ENCODE results near the gene SRRD. TPM values are rescaled to one million over a fixed set of nuclear protein-coding genes. Genes with fewer than 3 reads are reported as not detected.
A peak's percentile ranks its signal among the peaks of the same experiment; 100 is the strongest.

The SRRD gene
- total RNA-seq, 1 experiment from 2014 or later = 17.8 TPM

DNA sequence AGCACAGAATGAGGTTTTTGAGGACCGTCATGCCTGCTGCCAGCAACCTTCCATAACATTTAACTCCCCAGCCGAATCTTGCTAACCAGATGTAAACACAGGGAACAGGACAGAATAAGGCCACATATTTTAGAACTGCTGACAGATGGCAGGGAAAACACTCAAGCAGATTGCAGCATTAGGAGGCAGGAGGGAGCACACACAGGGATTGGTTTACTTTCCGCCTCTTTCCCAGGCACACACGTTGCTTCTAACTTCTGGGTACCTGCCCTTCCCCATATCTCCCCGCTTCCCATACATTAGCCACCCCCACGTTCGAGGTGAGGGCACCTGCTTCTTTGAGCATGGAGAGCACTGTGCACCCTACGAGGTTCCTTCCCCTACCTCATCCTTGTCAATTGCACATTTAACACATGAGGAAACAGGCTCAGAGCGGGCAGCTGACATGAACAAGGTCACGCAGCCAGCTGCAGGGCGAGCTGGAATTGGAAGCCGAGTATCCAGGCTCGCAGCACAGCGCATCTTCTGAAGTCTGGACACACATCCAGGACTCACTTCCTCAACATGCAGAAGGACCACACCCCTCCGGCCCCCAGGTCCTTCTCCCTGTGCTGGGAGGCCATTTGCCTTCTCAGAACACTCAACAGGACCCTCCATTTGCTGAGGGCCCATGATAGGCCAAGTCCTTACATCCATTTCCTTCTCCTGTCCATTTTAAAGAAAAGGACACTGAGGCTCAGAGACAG, 35.9 kb upstream of the SRRD start:
- Histone ChIP-seq H3K27ac (no peak overlapping the region), H3K36me3 (no peaks in the 10 kb centered on the region), H3K4me1 (no peaks in the 10 kb centered on the region), H3K9me3 (replicated peaks) (no peaks in the 10 kb centered on the region), H3K27me3 (no peaks in the 10 kb centered on the region), H3K4me3 (no peak overlapping the region)
- no peak for DNase-seq

DNA sequence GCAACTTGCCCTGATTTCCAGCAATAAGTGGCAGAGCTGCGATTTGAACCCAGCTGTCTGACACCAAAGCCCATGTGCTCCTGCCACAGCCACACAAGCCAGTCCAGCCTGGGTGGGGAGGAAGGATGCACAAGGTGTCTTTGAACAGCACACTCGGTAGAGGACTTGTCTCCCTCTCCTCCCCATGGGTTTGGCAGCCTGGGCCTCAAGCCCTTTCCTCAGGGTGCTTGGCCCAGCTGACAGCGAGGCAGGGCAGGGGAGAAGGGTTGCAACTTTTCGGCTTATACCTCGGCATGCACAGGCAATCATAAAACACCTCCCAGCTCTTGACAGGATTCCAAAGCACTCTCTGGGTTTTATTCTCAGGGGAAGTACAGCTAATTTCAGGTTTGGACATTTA, 35.3 kb upstream of the SRRD start:
- H3K36me3 ChIP-seq = no peaks in the 10 kb centered on the region
- no peak overlapping the region for H3K27ac ChIP-seq
- no peaks in the 10 kb centered on the region for H3K27me3 ChIP-seq
- no peaks in the 10 kb centered on the region for H3K4me1 ChIP-seq
- no peaks in the 10 kb centered on the region for H3K9me3 ChIP-seq (replicated peaks)
- no peak for DNase-seq
- H3K4me3 ChIP-seq = no peak overlapping the region

DNA sequence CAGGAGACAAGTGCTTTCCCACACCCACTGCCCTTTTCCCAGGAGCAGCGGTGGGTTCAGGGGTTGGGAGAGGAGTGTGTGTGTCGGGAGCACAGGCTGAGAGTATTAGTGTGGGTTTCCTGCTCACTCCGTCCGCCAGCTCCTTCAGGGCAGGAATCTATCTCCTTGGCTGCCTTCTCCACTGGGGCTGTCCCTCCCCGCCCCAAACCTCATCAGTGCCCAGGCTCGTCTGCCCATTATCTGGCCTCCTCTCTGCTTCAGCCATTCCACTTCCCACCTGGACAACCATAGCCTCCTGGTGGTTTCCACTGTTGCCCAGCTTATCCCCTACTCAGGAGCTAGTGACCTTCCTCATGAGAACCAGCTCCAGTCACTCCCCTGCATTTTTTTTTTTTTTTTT, 34.7 kb upstream of the SRRD start:
- Histone ChIP-seq H3K4me1 (no peaks in the 10 kb centered on the region), H3K9me3 (replicated peaks) (no peaks in the 10 kb centered on the region), H3K36me3 (no peaks in the 10 kb centered on the region), H3K27me3 (no peaks in the 10 kb centered on the region), H3K27ac (no peak overlapping the region), H3K4me3 (no peak overlapping the region)
- no peak for DNase-seq

DNA sequence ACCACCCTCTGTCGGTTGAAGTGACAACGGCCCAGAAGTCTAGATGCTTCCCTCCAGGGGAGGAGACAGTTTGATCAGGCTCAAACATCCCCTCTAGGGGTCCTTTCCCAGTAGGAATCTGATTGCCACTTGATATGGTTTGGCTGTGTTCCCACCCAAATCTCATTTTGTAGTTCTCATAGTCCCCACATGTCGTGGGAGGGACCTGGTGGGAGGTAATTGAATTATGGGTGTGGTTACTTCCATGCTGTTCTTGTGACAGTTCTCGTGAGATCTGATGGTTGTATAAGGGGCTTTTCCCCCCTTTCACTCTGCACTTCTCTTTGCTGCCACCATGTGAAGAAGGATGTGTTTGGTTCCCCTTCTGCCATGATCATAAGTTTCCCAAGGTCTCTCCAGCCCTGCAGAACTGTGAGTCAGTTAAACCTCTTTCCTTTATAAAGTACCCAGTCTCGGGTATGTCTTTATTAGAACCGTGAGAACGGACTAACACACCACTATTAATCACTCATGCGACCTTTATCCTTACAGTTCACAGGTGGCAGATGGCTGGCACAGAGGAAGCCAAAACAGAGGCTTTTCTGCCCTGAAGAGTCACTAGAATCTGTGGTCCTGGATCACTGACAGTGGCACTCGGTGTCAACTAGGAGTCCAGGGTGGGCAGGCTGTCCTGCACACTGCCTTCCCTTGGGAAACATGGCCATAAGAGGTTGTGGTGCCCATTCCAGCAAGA, 33.1 kb upstream of the SRRD start:
- Histone ChIP-seq H3K27me3 (no peaks in the 10 kb centered on the region), H3K36me3 (no peaks in the 10 kb centered on the region), H3K9me3 (replicated peaks) (no peaks in the 10 kb centered on the region), H3K4me3 (no peak overlapping the region), H3K4me1 (no peaks in the 10 kb centered on the region), H3K27ac (no peak overlapping the region)
- no peak for DNase-seq

DNA sequence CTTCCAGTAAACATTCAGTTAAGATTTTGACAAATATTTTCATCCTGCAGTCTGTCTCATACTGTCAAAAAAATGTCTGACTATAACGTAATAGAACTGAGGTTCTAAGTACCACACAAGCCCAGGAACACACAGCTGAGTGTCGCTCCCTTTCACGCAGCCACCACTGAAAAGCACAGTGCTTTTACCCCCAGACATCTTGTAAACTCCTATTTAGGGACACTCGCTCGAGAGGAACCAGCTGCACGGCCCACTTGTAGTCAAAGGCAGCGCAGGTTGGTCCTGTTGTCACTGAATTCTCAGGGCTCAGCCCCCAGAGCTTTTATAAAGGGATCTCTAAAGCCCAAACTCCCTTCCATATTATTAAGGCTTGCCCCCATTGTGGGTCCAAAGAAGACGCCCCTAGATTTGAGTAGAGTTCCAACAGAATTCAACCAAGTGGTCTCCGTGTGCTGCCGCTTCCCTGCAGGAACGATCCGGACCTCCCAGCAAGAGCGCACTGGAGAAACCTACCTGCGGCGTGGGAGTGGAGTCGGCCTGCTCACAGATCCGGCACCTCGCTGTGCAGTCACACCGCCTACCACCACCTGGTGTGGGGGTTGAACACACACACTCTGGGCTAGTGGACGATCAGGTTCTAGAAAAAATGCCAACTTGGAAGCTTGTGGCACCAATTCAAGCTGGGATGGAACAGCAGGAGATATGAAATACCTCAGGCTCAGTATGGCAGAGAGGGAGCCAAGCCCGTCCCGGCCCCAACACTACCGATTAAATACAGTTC, 31.3 kb upstream of the SRRD start:
- Histone ChIP-seq H3K36me3 (peaks cover 6% of the 10 kb centered on the region), H3K4me3 (no peak overlapping the region), H3K9me3 (replicated peaks) (no peaks in the 10 kb centered on the region), H3K27ac (no peak overlapping the region), H3K4me1 (no peaks in the 10 kb centered on the region), H3K27me3 (no peaks in the 10 kb centered on the region)
- no peak for DNase-seq

DNA sequence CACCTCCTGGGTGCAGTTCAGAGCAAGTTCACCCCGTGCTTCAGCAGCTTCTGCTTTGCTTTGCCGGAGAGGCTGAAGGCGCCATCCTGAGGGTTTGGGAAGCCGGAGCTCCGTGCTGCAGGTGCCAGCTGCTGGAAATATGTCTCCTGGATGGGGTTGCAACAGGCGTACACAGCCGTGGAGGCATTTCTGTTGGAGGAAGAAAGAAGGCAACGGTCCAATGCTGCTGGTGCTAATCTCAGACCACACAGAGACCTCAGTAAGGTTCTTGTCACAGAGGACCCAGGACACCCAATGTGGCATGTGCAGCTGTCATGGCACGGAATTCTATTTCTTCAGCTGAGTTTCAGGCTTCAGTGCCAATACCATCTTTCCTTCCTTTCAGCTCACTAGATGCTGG, 30.5 kb upstream of the SRRD start:
- no peaks in the 10 kb centered on the region for H3K9me3 ChIP-seq (replicated peaks)
- no peak overlapping the region for H3K4me3 ChIP-seq
- no peak for DNase-seq
- no peaks in the 10 kb centered on the region for H3K27me3 ChIP-seq
- peaks cover 6% of the 10 kb centered on the region for H3K36me3 ChIP-seq
- H3K27ac ChIP-seq = no peak overlapping the region
- H3K4me1 ChIP-seq = no peaks in the 10 kb centered on the region

DNA sequence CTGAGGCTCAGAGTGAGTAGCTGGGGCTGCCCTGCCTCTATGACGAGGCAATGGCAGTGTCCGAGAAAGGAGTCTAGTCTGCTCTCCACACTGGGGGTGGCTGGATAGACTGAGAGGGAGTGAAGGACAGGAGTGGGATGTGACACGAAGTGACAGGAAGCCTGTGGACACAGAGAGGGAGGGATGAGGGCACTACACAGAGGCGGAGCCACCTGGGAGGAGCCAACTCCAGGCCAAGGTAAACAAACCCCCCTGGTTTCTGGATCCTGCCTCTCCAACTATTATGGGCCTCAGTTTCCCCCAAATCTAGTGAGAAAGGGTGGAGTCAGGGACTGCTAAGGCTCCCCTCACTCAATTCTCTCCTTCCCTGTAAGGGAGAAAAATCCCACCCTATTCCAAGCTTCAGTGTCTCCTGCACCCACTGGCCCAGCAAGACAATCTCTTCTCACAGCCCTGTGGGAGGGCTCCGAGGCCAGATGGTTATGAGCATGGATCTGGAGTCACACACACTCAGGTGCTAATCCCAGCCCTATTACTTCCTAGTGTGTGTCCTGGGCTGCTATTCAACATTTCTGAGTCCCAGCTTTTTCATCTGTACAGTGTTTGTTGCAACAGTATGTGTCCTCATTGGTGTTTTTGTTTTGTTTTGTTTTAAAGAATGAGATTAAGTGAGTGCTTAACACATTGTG, 29.7 kb upstream of the SRRD start:
- no peak for DNase-seq
- Histone ChIP-seq H3K4me3 (no peak overlapping the region), H3K36me3 (peaks cover 6% of the 10 kb centered on the region), H3K9me3 (replicated peaks) (no peaks in the 10 kb centered on the region), H3K27ac (no peak overlapping the region), H3K27me3 (no peaks in the 10 kb centered on the region), H3K4me1 (no peaks in the 10 kb centered on the region)

DNA sequence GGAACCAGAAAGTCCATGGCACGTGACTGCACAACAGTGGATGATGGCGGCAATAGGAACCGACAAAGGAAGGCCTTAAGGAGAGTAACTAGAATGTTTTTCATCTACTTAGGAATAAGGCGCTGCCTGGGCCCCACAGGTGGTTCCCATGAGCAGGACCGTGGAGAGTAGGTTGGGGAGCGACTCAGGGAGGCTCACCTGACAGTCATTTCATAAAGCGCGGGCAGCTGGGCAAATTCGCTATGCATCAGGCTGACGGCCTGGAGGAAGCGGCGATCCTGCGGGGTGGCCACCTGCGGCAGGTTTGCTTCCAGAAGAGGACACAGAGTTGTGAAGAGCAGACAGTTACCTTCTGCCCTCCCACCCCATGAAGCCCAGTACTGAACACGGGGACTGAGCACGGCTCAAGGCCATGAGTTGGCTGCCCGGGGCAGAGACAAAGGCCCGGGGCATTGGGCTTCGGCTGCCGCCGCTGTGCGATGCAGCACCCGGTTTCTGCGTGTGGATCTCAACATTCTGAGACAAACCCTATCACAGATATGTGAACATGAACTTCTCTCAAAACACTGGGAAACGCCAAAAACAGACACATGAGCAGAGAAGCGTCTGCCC, 25.9 kb upstream of the SRRD start:
- Histone ChIP-seq H3K36me3 (peaks cover 14% of the 10 kb centered on the region), H3K27ac (no peak overlapping the region)

DNA sequence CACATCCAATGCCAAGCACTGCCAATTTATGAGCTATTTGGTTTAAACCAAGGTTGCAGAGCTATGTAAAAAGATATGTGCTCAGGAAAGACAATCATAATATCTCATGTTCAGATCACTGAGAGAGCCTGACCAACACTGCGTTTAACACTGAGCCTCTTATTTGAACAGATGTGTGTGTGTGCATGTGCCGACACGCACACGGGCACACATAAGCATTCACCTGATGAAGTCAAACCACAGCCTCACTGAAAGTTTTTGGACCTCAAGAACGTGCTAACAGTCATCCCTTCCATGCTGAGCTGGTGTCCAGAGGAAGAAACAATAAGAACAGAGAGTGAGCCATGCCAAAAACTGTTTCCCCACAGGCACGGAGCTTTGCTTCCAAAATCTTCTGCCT, 23.5 kb upstream of the SRRD start:
- H3K9me3 ChIP-seq (replicated peaks) = no peaks in the 10 kb centered on the region
- H3K36me3 ChIP-seq = peaks cover 17% of the 10 kb centered on the region
- H3K27me3 ChIP-seq = no peaks in the 10 kb centered on the region
- DNase-seq = no peak
- H3K27ac ChIP-seq = no peak overlapping the region
- H3K4me1 ChIP-seq = no peaks in the 10 kb centered on the region
- H3K4me3 ChIP-seq = no peak overlapping the region

More for the DNA sequence above, 25.9 kb upstream of the SRRD start:
- H3K27me3 ChIP-seq = no peaks in the 10 kb centered on the region
- no peaks in the 10 kb centered on the region for H3K9me3 ChIP-seq (replicated peaks)
- no peaks in the 10 kb centered on the region for H3K4me1 ChIP-seq
- DNase-seq = no peak
- H3K4me3 ChIP-seq = no peak overlapping the region

DNA sequence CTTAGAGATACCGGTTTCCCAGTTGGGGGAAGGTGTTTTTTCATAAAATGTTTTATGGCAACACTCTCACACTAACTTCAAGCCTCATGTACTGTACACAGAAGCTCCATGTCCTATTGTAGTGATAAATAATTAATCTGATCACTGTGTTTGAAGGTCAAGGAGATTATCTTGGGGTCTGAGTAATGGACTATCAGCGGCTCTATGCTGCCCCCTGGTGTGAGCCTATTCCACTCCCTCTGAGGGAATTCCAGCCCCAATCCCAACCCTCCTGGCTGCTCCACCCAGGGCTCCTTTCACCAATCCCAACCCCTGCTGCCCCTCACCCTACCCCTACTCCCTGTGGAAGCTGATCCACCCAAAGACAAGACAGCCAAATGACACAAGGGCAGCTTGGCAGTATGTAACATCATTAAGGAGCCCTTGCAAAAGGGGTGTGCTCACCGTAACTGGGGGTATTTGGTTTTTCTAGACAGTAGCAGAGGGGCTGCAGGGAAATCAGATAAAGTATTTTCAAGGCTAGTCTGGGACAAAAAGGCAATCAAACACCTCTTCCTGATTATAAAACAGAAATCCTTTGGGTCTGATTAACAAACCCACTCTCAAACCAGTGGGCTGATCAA, 22.4 kb upstream of the SRRD start:
- H3K27ac ChIP-seq = no peak overlapping the region
- no peak overlapping the region for H3K4me3 ChIP-seq
- peaks cover 10% of the 10 kb centered on the region for H3K36me3 ChIP-seq
- H3K4me1 ChIP-seq = no peaks in the 10 kb centered on the region
- no peaks in the 10 kb centered on the region for H3K27me3 ChIP-seq
- no peaks in the 10 kb centered on the region for H3K9me3 ChIP-seq (replicated peaks)
- peak; percentile 66 to 85 for DNase-seq

DNA sequence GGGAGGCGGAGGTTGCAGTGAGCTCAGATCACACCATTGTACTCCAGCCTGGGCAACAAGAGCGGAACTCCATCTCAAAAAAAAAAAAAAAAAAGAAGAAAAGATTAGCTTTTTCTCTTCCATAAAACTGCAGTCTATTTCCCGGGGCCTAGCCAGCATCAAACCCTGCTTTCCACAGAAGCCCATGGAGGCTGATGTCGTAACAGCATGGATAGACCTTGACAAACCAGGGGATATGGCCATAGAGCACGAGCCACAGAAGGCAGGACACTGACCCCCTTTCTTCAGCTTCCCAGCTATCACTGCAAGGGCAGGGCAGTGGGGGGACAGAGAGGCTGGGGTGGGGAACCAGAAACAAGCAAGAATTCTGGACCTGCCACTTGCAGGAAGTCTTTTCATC, 21.6 kb upstream of the SRRD start:
- DNase-seq = no peak
- H3K27ac ChIP-seq = no peak overlapping the region
- no peaks in the 10 kb centered on the region for H3K27me3 ChIP-seq
- no peaks in the 10 kb centered on the region for H3K9me3 ChIP-seq (replicated peaks)
- no peaks in the 10 kb centered on the region for H3K4me1 ChIP-seq
- peaks cover 10% of the 10 kb centered on the region for H3K36me3 ChIP-seq
- no peak overlapping the region for H3K4me3 ChIP-seq

DNA sequence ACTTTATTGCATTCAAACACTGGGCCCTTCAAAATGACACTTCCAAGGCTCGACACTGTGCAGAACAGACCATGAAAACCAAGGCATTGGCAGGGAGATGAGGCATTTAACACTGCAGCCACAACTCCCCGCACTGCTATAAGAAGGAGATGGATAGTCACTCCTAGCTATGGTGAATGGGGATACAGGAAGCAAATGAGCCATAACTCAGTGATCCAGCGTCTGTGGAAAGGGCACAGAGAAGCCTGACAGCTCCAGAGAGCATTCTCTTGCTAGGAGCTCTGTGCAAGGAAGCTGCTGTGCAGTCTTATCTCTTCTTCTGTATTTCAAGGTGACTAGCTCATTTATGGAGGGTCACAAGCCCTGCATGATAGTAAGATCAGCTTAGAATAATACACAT, 21.0 kb upstream of the SRRD start:
- Histone ChIP-seq H3K4me3 (no peak overlapping the region), H3K4me1 (no peaks in the 10 kb centered on the region), H3K36me3 (peaks cover 10% of the 10 kb centered on the region), H3K9me3 (replicated peaks) (no peaks in the 10 kb centered on the region), H3K27ac (no peak overlapping the region), H3K27me3 (no peaks in the 10 kb centered on the region)
- DNase-seq = no peak

DNA sequence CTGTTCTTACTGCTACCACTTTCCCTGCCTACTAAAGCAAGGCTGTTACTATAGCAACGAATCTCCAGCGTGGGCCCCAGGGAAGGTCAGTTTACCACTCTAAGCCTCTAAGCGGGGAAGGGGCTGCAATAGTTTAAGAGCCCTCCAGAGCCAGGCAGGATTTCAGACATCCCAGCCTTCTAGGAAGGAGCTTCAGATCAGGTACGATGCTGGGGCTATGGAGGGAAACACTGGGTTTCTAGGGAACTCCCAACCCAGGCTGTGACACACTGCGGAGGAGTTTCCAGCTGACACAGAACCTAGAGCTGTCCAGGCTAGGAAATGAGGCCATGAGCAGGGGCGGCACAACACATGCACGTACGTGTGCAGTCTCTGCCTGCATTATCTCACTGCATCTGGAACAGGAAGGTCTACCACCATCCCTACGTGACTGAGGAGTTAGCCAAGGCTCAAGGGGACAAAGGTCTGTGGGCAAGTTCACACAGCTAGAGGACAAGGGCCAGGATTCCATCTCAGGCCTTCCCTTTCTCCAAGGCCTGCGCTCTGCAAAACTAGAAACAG, 20.5 kb upstream of the SRRD start:
- no peak for DNase-seq
- Histone ChIP-seq H3K9me3 (replicated peaks) (no peaks in the 10 kb centered on the region), H3K27me3 (no peaks in the 10 kb centered on the region), H3K4me3 (no peak overlapping the region), H3K36me3 (peaks cover 13% of the 10 kb centered on the region), H3K27ac (no peak overlapping the region), H3K4me1 (no peaks in the 10 kb centered on the region)

DNA sequence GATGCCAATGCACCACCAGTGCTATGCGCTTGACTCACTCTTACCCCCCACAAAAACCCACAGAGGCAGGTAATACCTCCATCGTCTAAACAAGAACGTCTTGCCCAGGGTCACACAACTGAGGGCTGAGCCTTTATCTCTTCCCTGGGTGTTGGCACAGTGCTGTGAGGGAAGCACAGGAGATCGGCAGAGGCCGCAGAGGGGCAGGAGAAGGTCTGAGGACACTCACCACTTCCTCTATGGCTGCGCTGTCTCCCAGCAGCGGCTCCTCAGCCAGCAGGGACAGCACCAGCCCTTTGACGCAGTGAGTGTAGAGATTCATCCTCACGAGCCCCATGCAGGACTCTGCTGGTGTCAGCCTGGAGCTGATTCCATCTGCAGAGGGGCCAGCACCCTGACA, 20.0 kb upstream of the SRRD start:
- H3K27ac ChIP-seq = no peak overlapping the region
- H3K9me3 ChIP-seq (replicated peaks) = no peaks in the 10 kb centered on the region
- H3K4me3 ChIP-seq = no peak overlapping the region
- H3K36me3 ChIP-seq = peaks cover 18% of the 10 kb centered on the region
- DNase-seq = no peak
- H3K27me3 ChIP-seq = no peaks in the 10 kb centered on the region
- H3K4me1 ChIP-seq = no peaks in the 10 kb centered on the region
